Transverse colon (tissue), 4 donors: ENCODE data around the gene SGSM1. TPM values are rescaled to one million over a fixed set of nuclear protein-coding genes. Genes with fewer than 3 reads are reported as not detected.

Experiments used
- DNase-seq: peaks from one replicate; pipeline ENCODE4 v3.0.0-alpha.2; 2019
- H3K27ac ChIP-seq, 4 donors: fragments of 200-600 bp; sonication (generic); 2 replicates each; pipeline ENCODE4 v1.5.1; 2016 to 2018; ENCODE audit warnings: inconsistent platforms in 4 of 4
- H3K27me3 ChIP-seq: fragments of 200-600 bp; sonication (generic); 2 replicates; pipeline ENCODE4 v1.5.1; 2017; ENCODE audit warnings: inconsistent platforms
- H3K36me3 ChIP-seq, 4 donors: fragments of 200-600 bp; sonication (generic); 2 replicates each; pipeline ENCODE4 v1.5.1; 2017 to 2019; ENCODE audit warnings: inconsistent platforms in 4 of 4
- H3K4me1 ChIP-seq, 4 donors: fragments of 200-600 bp; sonication (generic); 2 replicates each; pipeline ENCODE4 v1.5.1; 2017 to 2020; ENCODE audit warnings: inconsistent platforms in 4 of 4
- H3K4me3 ChIP-seq, 4 donors: fragments of 200-600 bp; sonication (generic); 1 replicate in 1 of 4; 2 replicates in 3 of 4; pipeline versions ENCODE4 v1.5.1 to v1.6.1; 2017 to 2019; ENCODE audit warnings: inconsistent platforms in 4 of 4
- H3K9me3 ChIP-seq, 2 donors: fragments of 200-600 bp; sonication (generic); 2 replicates each; pipeline ENCODE4 v1.5.1; 2017 to 2019; ENCODE audit warnings: inconsistent platforms in 2 of 2
- EP300 ChIP-seq: sonication (generic); formaldehyde crosslinking; IDR thresholded peaks from one replicate; pipeline ENCODE4 v1.6.1; 2017; ENCODE audit warnings: antibody characterized with exemption, low read depth
- POLR2A ChIP-seq: fragments of 450-650 bp; IDR thresholded peaks from one replicate; pipeline ENCODE4 v1.6.1; 2016; ENCODE audit warnings: antibody characterized with exemption, mild to moderate bottlenecking, moderate library complexity
- POLR2AphosphoS5 ChIP-seq, 3 donors: sonication (generic); formaldehyde crosslinking; IDR thresholded peaks; one replicate each; pipeline ENCODE4 v1.6.1; 2016; ENCODE audit warnings: antibody characterized with exemption in 3 of 3
- WGBS, 2 donors: methylation state at CpG; one replicate each; pipeline ENCODE4 v1.1.5; 2018; ENCODE audit warnings: low coverage in 1 of 2; 5-methylcytosine and 5-hydroxymethylcytosine counted together
- in situ Hi-C, 4 donors: fragments of 200-750 bp; cut with MboI; loops; one replicate each; pipeline versions ENCODE4 v1.15.0 to v1.15.1; 2017; ENCODE audit warnings: low sequenced_read_pairs in 3 of 4, low pct_ligation_motif_present in 1 of 4, low pct_unique_long_range_greater_than_20kb in 1 of 4
- intact Hi-C: fragments of 100-400 bp; cut with DNase I; formaldehyde crosslinking; loops from one replicate; pipeline ENCODE4 v1.15.1; 2023; ENCODE audit warnings: low total_unique reads
- total RNA-seq, 4 donors: library from RNA; depleted of rRNA; stranded (reverse); fragments of >200 nt; gene quantifications; one replicate each; pipeline ENCODE4 v1.1.0, GENCODE V29; 2016
- TF ChIP-seq, protein P1 (sequence below), 5 experiments: fragments of 200-600 bp in 3 of 5; fragments of 450-650 bp in 2 of 5; sonication (generic) in 3 of 5; IDR thresholded peaks; 1 replicate in 2 of 5; 2 replicates in 3 of 5; pipeline ENCODE4 v1.5.1; 2016 to 2017; ENCODE audit warnings: antibody characterized with exemption in 5 of 5, inconsistent platforms in 3 of 5, mild to moderate bottlenecking in 2 of 5, moderate library complexity in 1 of 5

The SGSM1 gene
- total RNA-seq, 4 donors from 2014 or later, result 2.5 to 6.2 (median 3.7) TPM

DNA sequence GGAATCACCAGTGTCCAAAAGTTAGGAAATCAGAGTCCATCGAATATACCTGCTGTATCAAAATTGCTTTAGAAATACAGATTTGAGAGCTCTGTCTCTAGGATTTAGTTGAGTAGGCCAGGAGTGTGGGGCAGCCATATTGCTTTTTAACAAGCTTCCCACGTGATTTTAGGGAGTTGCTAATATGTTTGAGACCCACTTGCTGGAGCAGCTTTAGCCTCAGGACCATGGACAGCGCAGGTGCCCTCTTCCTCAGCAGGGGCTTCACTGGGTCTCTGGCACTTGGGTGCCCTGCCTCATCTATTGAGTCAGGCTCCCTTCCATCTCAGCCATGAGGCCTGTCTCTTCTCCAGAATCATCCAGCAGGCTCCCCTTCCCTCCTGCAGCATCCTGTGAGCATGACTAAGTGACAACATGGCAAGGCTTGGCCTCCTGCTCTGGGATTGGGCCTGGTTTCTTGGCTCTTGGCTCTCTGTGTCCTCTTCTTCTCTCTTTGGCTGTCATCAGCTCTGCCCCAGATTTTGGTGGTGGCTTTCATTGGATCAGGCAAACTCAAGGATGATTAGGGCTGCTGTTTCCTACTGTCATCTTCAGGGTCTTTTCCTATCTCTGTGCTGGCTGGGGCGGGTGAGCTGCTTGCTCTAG is 70.0 kb downstream of the SGSM1 start:
- DNase-seq, result no peak
- H3K27me3 ChIP-seq, result no peaks in the 10 kb centered on the region
- intact Hi-C loops, result loop anchor here (1.0 kb wide), 1 partner anchor 19 kb away; no protein-coding TSS in a partner anchor
- no peak for TF ChIP-seq POLR2AphosphoS5 (IDR thresholded peaks at IDR 0.05)
- TF ChIP-seq, protein P1, sequence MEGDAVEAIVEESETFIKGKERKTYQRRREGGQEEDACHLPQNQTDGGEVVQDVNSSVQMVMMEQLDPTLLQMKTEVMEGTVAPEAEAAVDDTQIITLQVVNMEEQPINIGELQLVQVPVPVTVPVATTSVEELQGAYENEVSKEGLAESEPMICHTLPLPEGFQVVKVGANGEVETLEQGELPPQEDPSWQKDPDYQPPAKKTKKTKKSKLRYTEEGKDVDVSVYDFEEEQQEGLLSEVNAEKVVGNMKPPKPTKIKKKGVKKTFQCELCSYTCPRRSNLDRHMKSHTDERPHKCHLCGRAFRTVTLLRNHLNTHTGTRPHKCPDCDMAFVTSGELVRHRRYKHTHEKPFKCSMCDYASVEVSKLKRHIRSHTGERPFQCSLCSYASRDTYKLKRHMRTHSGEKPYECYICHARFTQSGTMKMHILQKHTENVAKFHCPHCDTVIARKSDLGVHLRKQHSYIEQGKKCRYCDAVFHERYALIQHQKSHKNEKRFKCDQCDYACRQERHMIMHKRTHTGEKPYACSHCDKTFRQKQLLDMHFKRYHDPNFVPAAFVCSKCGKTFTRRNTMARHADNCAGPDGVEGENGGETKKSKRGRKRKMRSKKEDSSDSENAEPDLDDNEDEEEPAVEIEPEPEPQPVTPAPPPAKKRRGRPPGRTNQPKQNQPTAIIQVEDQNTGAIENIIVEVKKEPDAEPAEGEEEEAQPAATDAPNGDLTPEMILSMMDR (IDR thresholded peaks at IDR 0.05), result no peak
- no peak for TF ChIP-seq POLR2A
- no peak for TF ChIP-seq EP300
- no peak overlapping the region for H3K27ac ChIP-seq
- no peaks in the 10 kb centered on the region for H3K36me3 ChIP-seq
- H3K4me1 ChIP-seq, result no peaks in the 10 kb centered on the region
- no peak overlapping the region for H3K4me3 ChIP-seq
- in situ Hi-C loops, result no loop called here
- no peaks in the 10 kb centered on the region for H3K9me3 ChIP-seq
- WGBS, 2 donors, result 68 to 86% methylated on average over 1 to 4 of the region's 4 CpGs

- in situ Hi-C loops, result no loop called here
- H3K4me1 ChIP-seq, result no peaks in the 10 kb centered on the region
- H3K36me3 ChIP-seq, result no peaks in the 10 kb centered on the region
- TF ChIP-seq POLR2A (no peak), EP300 (no peak), POLR2AphosphoS5 (IDR thresholded peaks at IDR 0.05) (no peak)
- TF ChIP-seq, protein P1 (IDR thresholded peaks at IDR 0.05), result no peak
- H3K27ac ChIP-seq, result no peak overlapping the region
- no peaks in the 10 kb centered on the region for H3K27me3 ChIP-seq
- H3K4me3 ChIP-seq, result no peak overlapping the region
- intact Hi-C loops, result no loop called here
- 100% methylated on average over 1 of the region's 1 CpG; no CpG with 5 or more reads in 1 of the 2 donors for WGBS, 2 donors
- H3K9me3 ChIP-seq, result no peaks in the 10 kb centered on the region
- no peak for DNase-seq
Observed at GRCh38 chr22:24876700-24877099, 70.7 kb downstream of the SGSM1 start.

DNA sequence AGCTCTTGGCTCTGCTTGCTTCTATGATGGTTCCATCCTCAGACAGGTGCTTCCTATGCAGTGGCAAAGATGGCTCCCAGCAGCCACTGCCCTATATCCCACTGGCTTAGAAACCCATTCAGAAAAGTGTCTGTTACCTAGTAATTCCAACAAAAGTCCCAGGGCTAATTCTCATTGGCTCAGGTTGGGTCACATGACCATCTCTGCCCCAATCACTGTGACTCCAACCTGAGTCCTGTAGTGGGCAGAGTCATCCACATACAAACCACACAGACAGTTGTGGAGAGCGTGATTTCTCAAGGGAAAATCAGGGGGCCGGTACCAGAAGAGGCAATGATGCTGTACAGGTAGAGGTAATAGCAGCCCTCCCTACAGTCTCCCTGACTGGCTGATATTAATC is 73.0 kb downstream of the SGSM1 start:
- WGBS, 2 donors, result 100% methylated on average over 2 of the region's 2 CpGs; no CpG with 5 or more reads in 1 of the 2 donors
- in situ Hi-C loops, result no loop called here

GRCh38 chr22:24883432-24883831 is 77.4 kb downstream of the SGSM1 start:
- 79 to 100% methylated on average over 1 to 6 of the region's 6 CpGs for WGBS, 2 donors
- DNase-seq, result no peak
- no peak for TF ChIP-seq POLR2A
- TF ChIP-seq POLR2AphosphoS5 (IDR thresholded peaks at IDR 0.05), result no peak
- TF ChIP-seq, protein P1 (IDR thresholded peaks at IDR 0.05), result no peak
- no peak for TF ChIP-seq EP300
- Histone ChIP-seq H3K27me3 (no peaks in the 10 kb centered on the region), H3K9me3 (no peaks in the 10 kb centered on the region), H3K4me3 (no peak overlapping the region), H3K4me1 (no peaks in the 10 kb centered on the region), H3K36me3 (no peaks in the 10 kb centered on the region), H3K27ac (no peak overlapping the region)
- in situ Hi-C loops, result no loop called here
- intact Hi-C loops, result no loop called here

More for the DNA sequence above, 73.0 kb downstream of the SGSM1 start:
- Histone ChIP-seq H3K36me3 (no peaks in the 10 kb centered on the region), H3K4me1 (no peaks in the 10 kb centered on the region), H3K27me3 (no peaks in the 10 kb centered on the region), H3K9me3 (no peaks in the 10 kb centered on the region), H3K4me3 (no peak overlapping the region), H3K27ac (no peak overlapping the region)
- TF ChIP-seq EP300 (no peak), POLR2A (no peak), POLR2AphosphoS5 (IDR thresholded peaks at IDR 0.05) (no peak)
- TF ChIP-seq, protein P1 (IDR thresholded peaks at IDR 0.05), result no peak
- DNase-seq, result no peak
- intact Hi-C loops, result no loop called here
